ENCODE measurements around the gene MMEL1. TPM values are rescaled to one million over a fixed set of nuclear protein-coding genes. Genes with fewer than 3 reads are reported as not detected.
A peak's percentile ranks its signal among the peaks of the same experiment; 100 is the strongest.

MMEL1 gene
- total and polyA plus RNA-seq, 2 donors (not counting 1 experiment from before 2014, with no cell fraction given), result not detected

DNA sequence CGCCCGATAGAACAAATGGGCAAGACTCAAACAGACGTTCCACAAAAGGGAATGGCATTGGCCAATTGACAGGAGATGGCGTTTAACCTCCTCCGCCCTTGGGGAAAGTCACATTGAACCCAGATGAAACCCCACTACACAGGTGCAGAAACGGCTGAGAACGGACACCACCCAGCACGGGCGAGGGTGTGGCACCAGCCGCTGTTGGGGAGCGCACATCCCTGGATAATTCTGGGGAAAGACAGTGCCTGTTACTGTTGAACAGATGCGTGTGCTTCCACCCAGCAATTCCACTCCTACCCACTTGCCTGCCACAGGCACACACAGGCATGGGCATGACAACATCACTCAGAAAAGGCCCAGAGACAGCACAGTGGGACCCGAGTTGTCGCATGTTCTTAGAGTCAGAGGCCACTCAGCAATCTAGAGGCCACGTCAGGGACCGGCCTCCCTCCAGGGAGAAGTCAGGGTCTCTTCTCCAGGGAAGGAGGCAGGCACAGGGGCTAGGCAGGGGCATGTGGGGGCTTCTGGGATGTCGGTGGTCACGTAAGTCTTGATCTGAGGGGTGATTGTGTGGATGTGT, 31.0 kb downstream of the MMEL1 start:
- H4K20me1 ChIP-seq (ENCODE audit: control insufficient read depth, insufficient read depth, low read length, poor library complexity, severe bottlenecking), result no peaks in the 10 kb centered on the region
- DNase-seq, result no peak
- H2AFZ ChIP-seq (ENCODE audit: insufficient read depth, low read depth, low read length, poor library complexity, severe bottlenecking), result no peak overlapping the region
- WGBS (ENCODE audit: insufficient coverage), result 88% methylated on average over 13 of the region's 18 CpGs
- intact Hi-C loops (cut with micrococcal nuclease), result no loop called here
- H3K4me2 ChIP-seq (replicated peaks; ENCODE audit: low read depth, low read length, poor library complexity, severe bottlenecking), result no peak overlapping the region
- no peak for ATAC-seq (ENCODE audit: low read depth)
- TF ChIP-seq EZH2 (IDR thresholded peaks at IDR 0.05; ENCODE audit: borderline replicate concordance, insufficient read depth, low read depth, low read length, poor library complexity, severe bottlenecking), result no peak
- TF ChIP-seq, protein P1, sequence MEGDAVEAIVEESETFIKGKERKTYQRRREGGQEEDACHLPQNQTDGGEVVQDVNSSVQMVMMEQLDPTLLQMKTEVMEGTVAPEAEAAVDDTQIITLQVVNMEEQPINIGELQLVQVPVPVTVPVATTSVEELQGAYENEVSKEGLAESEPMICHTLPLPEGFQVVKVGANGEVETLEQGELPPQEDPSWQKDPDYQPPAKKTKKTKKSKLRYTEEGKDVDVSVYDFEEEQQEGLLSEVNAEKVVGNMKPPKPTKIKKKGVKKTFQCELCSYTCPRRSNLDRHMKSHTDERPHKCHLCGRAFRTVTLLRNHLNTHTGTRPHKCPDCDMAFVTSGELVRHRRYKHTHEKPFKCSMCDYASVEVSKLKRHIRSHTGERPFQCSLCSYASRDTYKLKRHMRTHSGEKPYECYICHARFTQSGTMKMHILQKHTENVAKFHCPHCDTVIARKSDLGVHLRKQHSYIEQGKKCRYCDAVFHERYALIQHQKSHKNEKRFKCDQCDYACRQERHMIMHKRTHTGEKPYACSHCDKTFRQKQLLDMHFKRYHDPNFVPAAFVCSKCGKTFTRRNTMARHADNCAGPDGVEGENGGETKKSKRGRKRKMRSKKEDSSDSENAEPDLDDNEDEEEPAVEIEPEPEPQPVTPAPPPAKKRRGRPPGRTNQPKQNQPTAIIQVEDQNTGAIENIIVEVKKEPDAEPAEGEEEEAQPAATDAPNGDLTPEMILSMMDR (IDR thresholded peaks at IDR 0.05), result no peak
- no peak overlapping the region for H3K27ac ChIP-seq (ENCODE audit: low read length in 2 of 2)
- peaks cover 2 to 8% (median 5%) of the 10 kb centered on the region in 3 donors for H3K9me3 ChIP-seq (ENCODE audit: control extremely low read depth in 1 of 3, control insufficient read depth in 2 of 3, insufficient read depth in 1 of 3, low read length in 2 of 3)
- no peaks in the 10 kb centered on the region for H3K79me2 ChIP-seq (ENCODE audit: control insufficient read depth, insufficient read depth, low read length)
- ChIA-PET CTCF (no interaction called here), POLR2A (no interaction called here)
- H3K4me3 ChIP-seq (ENCODE audit: control extremely low read depth in 1 of 5, extremely low read depth in 1 of 5, insufficient read depth in 1 of 5, low read depth in 2 of 5, low read length in 4 of 5), result no peak overlapping the region
- H3K27me3 Mint-ChIP-seq, result peaks cover 23% of the 10 kb centered on the region
- no peak overlapping the region for H3K9ac ChIP-seq (ENCODE audit: low read length)
- no peak overlapping the region for H3K27ac Mint-ChIP-seq
- no peaks in the 10 kb centered on the region for H3K4me1 Mint-ChIP-seq
- no peaks in the 10 kb centered on the region for H3K4me1 ChIP-seq (ENCODE audit: control insufficient read depth in 2 of 2, insufficient read depth in 2 of 2, low read length in 2 of 2)
- H3K36me3 ChIP-seq (replicated peaks in 1 of 2; ENCODE audit: control extremely low read depth in 1 of 2, control insufficient read depth in 1 of 2, extremely low read depth in 1 of 2, insufficient read depth in 2 of 2, low read length in 1 of 2), result no peaks in the 10 kb centered on the region
- H3K9me3 Mint-ChIP-seq (ENCODE audit: insufficient read depth), result peaks cover 2% of the 10 kb centered on the region
- H3K27me3 ChIP-seq (replicated peaks in 1 of 4; ENCODE audit: control extremely low read depth in 1 of 4, control insufficient read depth in 3 of 4, insufficient read depth in 4 of 4, low read length in 3 of 4), result peaks cover 0 to 17% (median 1%) of the 10 kb centered on the region in 4 experiments
- H3K4me3 Mint-ChIP-seq, result no peak overlapping the region

GRCh38 chr1:2598329-2598931, 34.4 kb downstream of the MMEL1 start:
- peaks cover 2 to 8% (median 5%) of the 10 kb centered on the region in 3 donors for H3K9me3 ChIP-seq (ENCODE audit: control extremely low read depth in 1 of 3, control insufficient read depth in 2 of 3, insufficient read depth in 1 of 3, low read length in 2 of 3)
- Mint-ChIP-seq H3K27me3 (peaks cover 23% of the 10 kb centered on the region), H3K4me1 (no peaks in the 10 kb centered on the region), H3K27ac (no peak overlapping the region), H3K9me3 (ENCODE audit: insufficient read depth) (peaks cover 2% of the 10 kb centered on the region), H3K4me3 (no peak overlapping the region)
- DNase-seq, result peak; percentile 3
- H3K79me2 ChIP-seq (ENCODE audit: control insufficient read depth, insufficient read depth, low read length), result no peaks in the 10 kb centered on the region
- peaks cover 0 to 20% (median 1%) of the 10 kb centered on the region in 4 experiments for H3K27me3 ChIP-seq (replicated peaks in 1 of 4; ENCODE audit: control extremely low read depth in 1 of 4, control insufficient read depth in 3 of 4, insufficient read depth in 4 of 4, low read length in 3 of 4)
- POLR2A ChIA-PET, result no interaction called here
- H2AFZ ChIP-seq (ENCODE audit: insufficient read depth, low read depth, low read length, poor library complexity, severe bottlenecking), result no peak overlapping the region
- no peaks in the 10 kb centered on the region for H3K4me1 ChIP-seq (ENCODE audit: control insufficient read depth in 2 of 2, insufficient read depth in 2 of 2, low read length in 2 of 2)
- intact Hi-C loops (cut with micrococcal nuclease), result no loop called here
- no peaks in the 10 kb centered on the region for H3K36me3 ChIP-seq (replicated peaks in 1 of 2; ENCODE audit: control extremely low read depth in 1 of 2, control insufficient read depth in 1 of 2, extremely low read depth in 1 of 2, insufficient read depth in 2 of 2, low read length in 1 of 2)
- no peak overlapping the region for H3K9ac ChIP-seq (ENCODE audit: low read length)
- WGBS (ENCODE audit: insufficient coverage), result 83% methylated on average over 1 of the region's 3 CpGs
- H3K27ac ChIP-seq (ENCODE audit: low read length in 2 of 2), result no peak overlapping the region
- H4K20me1 ChIP-seq (ENCODE audit: control insufficient read depth, insufficient read depth, low read length, poor library complexity, severe bottlenecking), result no peaks in the 10 kb centered on the region
- TF ChIP-seq, protein P1 (IDR thresholded peaks at IDR 0.05), result no peak
- H3K4me3 ChIP-seq (ENCODE audit: control extremely low read depth in 1 of 5, extremely low read depth in 1 of 5, insufficient read depth in 1 of 5, low read depth in 2 of 5, low read length in 4 of 5), result no peak overlapping the region
- CTCF ChIA-PET, result interaction anchor here (0.8 kb wide), 1 partner anchor 403 kb away, joined by 3 read pairs; no protein-coding TSS in a partner anchor
- ATAC-seq (ENCODE audit: low read depth), result no peak
- H3K4me2 ChIP-seq (replicated peaks; ENCODE audit: low read depth, low read length, poor library complexity, severe bottlenecking), result no peak overlapping the region

Data from B cell (primary cell).